ENCODE data around the gene TNFSF10.
A peak's percentile ranks its signal among the peaks of the same experiment; 100 is the strongest.
"Not testable (repeated sequence)": the region's sequence is repeated elsewhere in the genome, so short reads cannot be mapped to it uniquely, and the experiment has no call there.

TNFSF10 gene

DNA sequence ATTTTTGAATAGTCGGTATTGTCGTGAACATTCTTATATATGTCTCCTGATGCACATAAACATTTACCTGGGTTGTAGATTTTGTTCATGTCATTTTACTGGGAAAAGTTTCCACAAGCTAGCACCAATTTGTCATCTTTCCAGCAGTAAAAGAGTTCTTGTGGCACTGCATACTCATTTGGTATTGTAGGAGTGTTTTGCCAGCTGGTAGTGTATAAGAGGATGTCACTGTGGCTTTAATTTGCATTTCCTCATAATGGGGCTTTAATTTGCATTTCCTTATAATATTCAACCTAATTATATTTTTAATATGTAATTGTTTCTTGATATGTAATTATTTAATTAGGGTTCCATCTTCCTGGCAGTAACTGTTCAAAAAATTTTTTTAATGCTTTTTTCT, 21.2 kb upstream of the TNFSF10 start:
- DNase-seq (ENCODE audit: low read depth in 2 of 3, low spot score in 1 of 3): no peak

DNA sequence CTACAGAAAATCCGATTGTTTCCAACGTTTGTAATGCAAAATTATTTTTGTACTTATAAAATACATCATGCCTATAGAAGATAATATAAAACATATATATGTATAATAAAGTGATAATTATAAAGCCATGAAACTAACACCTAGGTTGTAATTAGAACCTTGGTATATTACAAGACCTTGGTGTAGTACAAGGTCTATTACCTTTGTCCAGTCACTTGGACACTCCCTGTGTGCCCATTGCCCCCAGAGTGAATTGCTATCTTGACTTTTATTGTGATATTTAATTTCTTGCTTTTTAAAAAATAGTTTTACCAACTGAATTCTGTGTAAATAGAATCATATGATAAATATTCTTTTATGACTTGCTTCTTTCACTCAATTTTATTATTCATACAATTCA, 20.7 kb upstream of the TNFSF10 start:
- no peak for DNase-seq (ENCODE audit: low read depth in 2 of 3, low spot score in 1 of 3)

DNA sequence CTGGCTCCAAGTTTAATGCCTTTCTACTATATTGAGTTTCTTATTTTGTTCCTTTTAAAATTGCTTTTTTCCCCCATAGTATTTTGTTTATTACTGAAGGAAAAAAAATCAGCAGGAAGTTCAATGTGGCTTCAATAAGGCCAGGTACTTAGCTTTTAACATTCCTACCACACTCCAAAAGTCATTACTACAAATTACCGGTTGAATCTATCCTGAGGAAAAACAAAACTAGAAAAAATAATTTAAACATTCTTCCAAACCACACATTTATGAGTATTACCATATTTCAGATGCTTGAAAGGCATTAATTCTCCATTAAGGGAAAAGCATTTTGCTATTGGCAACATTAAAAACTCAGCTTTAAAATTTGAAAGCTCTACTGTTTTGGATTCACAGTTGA, 20.2 kb upstream of the TNFSF10 start:
- no peak for DNase-seq (ENCODE audit: low read depth in 2 of 3, low spot score in 1 of 3)

DNA sequence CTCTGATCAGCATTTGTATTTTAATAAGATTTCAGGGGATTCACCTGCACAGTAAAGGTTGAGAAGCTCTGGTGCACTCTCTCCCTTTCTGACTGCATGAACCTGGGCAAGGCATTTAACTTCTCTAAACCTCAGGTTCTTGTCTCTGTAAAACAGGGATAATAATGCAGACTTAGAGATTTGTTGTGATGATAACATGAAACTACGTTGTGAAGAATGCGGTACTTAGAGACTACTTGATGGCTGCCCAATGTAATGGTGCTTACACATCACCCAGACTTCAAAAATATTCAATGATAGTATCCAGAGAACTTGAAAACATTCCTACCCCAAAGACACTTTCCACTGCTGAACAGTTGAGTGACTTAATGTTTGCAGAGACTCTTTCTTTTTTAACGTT, 19.8 kb upstream of the TNFSF10 start:
- DNase-seq (ENCODE audit: low read depth in 2 of 3, low spot score in 1 of 3): no peak

DNA sequence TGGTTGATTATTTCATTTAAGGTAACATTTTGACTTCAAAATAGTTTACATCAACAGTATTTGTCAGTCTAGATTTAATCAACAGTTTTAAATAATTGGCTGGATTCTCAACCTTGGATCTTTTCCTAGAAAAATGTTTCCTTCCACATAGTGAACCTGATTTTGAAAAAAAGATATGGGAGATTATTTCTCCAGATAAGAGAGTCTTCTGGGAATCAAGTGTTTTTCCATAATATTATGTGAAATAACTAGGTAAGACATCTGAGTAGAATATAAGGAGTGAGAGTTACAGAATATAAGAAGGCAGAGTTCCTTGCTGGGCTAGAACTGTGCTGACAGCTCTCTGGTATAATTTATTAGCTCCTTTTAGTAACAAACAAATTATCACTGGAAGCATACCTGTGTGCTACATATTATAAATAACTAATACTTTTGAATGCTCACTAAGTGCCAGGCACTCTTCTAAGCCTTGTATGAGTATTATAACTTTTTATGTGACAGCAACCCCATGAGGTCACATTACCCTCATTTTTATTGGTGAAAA, 18.8 kb upstream of the TNFSF10 start:
- DNase-seq (ENCODE audit: low read depth in 2 of 3, low spot score in 1 of 3): no peak

DNA sequence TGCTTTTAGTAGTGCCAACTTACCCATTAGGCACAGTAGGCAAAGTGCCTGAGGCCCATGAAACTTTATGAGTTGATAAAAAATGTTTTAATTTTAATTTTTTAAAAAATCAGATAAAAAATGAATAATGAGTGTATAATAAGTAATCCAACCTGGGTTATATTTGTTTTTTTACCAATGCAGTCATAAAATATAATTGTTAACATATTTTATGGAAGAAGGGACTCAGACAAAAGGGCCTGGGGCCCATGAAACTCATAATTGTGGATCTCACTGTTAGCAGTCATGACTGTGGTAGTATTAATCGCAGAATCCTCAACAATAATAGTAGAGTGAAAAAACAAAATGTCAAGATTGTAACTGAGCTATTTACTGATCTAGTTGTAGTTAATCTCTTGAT, 16.8 kb upstream of the TNFSF10 start:
- no peak for DNase-seq (ENCODE audit: low read depth in 2 of 3, low spot score in 1 of 3)

DNA sequence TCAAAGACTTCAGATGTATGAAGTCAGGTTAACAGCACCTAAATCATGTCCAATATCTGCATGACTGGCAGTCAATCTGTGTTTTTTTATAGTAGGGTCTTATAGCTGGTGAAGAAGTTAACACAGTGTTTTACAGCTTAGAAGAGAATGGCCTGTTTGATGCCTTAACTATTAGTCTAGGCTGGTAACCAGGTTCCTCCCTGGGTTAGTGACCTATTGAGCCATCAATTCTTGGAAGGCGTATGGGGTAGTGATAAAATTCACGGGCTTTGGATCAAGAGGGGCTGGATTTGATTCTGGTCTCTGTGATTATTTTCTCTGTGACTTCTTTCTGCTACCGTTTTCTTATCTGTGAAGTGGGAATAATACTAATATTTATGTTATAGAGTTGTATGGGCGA, 16.0 kb upstream of the TNFSF10 start:
- DNase-seq (ENCODE audit: low read depth in 2 of 3, low spot score in 1 of 3): no peak

DNA sequence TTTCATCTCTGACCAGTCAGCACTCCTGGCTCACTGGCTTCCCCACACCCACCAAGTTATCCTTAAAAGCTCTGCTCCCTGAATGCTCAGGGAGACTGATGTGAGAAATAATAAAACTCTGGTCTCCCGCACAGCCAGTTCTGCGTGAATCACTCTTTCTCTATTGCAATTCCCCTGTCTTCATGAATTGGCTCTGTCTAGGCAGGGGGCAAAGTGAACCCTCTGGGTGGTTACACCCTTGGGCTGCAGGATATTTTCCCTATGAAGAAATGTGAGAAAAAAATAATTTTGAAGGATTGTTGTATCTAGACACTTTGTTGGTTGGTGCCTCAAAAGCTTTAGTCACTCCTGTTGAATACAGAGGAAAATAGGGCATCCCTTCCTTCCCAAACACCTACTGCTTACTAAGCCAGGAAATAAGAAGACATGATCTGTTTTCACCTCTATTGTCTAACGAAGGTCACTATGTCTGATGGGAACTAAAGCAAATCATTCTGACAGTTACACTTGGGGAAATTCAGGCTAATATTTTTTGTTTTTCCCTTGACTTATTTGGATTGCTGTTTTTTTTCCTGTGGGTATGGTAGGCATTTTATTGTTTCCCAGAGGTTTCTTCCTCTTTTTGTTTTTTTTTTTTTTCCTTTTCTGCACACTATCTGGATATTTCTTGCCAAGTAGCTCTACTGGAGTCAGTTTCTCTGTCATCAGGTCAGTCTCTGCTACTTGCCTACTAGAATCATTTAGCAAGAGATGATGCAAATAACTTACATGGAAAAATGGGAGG, 15.3 kb upstream of the TNFSF10 start:
- DNase-seq (ENCODE audit: low read depth in 2 of 3, low spot score in 1 of 3): no peak

DNA sequence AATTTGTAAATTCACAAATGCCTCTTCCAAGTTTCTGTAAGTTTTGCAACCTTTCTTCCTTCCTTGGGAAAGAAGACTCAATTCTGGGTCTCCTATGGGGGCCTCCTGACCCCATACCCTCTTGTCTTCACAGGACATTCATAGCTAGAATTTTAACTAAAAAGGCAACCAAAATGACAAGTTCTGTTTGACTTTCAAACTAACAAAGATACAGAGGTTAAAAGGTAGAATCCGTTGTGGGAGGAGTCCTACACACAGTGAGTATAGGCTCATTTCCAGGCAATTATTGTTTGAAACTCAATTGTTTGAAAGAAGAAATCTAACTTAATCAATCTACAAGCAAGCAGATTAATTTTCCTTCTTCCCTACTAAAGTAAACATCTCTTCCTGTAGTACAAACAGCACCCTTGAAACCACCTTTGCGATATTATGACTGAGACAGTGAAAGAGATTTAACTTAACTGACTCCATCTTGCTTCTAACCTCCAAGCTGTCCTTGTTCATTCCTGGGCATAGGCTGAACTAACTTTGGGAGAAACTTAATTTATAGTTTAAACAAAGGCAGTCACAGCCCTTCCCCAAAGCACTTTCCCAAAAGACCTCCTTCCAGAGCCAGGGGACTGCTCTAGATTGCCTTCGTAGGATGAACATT, 14.4 kb upstream of the TNFSF10 start:
- no peak for DNase-seq (ENCODE audit: low read depth in 2 of 3, low spot score in 1 of 3)

DNA sequence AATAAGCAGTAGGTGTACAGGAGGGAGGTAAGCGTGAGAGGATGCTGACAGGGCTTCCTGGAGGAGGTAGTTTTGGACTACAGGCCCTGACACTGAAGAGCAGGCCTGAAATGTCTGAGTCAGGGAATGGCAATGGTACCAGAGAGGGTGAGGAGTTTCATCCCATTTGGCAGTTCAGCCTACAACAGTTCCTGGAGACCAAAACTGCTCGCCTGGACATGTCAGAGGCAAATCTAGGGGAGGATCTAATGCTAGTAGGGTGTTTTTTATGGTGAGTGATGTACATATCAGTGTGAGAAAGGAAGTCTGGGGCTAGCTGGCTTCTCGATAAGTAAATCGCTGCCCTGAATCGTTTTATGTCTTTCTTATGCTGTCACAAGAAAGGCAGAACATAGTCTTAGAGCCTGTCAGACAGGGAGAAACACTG, 13.8 kb upstream of the TNFSF10 start:
- no peak for DNase-seq (ENCODE audit: low read depth in 2 of 3, low spot score in 1 of 3)

DNA sequence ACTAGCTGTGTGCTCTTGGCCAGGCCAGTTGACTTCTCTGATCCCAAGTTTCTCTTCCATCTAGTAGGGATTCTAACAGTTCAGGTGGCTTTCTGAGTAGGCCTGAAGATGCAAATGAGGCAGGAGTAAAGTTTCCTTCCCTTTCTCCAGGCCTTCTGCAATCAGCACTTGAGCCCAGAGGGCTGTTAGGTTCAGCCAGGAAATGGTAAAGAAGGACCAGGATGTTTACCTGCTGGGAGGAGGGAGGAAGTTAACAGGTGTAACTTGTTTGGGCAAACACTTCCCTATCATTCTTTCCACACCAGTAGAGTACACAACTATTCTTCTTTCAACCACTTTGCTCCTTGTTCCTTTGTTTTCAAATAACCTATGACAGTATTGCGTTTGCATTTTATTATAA, 13.3 kb upstream of the TNFSF10 start:
- no peak for DNase-seq (ENCODE audit: low read depth in 2 of 3, low spot score in 1 of 3)

DNA sequence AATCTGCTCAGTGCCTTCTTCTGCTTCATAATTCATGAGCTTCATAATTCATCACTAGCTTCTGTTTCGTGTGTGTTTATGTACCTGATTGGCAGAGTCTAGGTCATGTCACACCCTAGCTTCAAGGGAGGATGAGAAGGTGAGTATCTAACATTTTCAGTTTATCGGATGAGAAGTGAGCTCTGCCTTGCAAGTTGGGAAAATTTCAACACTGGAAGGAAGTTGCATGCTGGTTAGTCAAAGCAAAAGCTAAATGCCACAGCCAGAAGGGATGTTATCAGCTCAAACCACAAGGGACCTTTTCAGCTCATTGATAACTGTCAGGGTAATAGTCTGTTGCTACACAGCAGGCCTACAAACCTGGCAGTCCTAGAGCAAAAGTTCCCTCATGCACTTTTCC, 7.3 kb upstream of the TNFSF10 start:
- no peak for DNase-seq (ENCODE audit: low read depth in 2 of 3, low spot score in 1 of 3)

DNA sequence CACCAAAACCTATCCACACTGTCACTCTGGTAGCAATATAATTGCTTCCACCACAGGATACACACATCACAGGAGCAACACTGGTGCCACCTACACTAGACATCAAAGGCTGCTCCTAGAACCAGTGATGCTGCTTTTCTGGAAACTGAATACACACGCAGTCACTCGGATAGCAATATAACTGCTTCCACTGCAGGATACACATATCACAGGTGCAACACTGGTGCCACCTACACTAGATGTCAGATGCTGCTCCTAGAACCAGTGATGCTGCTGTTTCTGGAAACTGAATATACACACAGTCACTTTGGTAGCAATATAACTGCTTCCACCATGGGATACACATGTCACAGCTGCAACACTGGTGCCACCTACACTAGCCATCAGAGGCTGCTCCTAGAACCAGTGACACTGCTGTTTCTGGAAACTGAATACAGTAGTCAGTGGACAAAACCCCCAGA, 6.9 kb upstream of the TNFSF10 start:
- DNase-seq (ENCODE audit: low read depth in 2 of 3, low spot score in 1 of 3): no peak

DNA sequence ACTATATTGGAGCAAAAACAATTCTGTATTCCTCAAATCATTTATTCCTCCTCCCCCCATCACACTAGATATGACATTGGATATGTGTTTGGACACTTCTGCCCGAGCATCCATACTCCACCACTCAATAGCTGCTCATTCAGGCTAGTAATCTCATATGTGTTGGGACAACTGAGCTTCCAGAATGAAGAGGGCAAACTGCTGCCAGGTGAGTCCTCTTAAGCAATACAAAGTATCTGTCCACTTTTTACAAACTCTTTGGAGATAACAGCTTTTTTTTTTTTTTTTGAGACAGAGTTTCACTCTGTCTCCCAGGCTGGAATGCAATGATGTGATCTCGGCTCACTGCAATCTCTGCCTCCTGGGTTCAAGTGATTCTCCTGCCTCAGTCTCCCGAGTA, 5.4 kb upstream of the TNFSF10 start:
- DNase-seq (ENCODE audit: low read depth in 2 of 3, low spot score in 1 of 3): no peak

DNA sequence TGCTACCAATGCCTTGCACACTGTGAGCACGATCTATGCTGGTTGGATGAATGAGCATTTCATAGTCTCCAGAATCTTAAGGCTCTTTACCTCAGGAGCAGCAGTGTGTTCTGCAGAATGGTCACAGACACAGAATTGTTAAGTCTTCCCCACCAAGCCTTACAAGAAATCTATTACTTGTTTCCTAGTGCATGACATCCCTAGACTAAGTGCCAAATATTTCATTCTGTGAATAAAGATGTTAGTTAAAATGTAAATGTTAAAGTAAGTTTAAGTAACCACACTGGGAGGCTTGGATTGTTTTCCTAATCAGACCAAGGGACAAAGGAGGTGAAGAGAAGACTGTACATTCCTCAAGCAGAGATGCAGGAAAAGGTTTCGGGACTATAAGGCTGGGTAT, 4.1 kb upstream of the TNFSF10 start:
- DNase-seq (ENCODE audit: low read depth in 2 of 3, low spot score in 1 of 3): no peak

DNA sequence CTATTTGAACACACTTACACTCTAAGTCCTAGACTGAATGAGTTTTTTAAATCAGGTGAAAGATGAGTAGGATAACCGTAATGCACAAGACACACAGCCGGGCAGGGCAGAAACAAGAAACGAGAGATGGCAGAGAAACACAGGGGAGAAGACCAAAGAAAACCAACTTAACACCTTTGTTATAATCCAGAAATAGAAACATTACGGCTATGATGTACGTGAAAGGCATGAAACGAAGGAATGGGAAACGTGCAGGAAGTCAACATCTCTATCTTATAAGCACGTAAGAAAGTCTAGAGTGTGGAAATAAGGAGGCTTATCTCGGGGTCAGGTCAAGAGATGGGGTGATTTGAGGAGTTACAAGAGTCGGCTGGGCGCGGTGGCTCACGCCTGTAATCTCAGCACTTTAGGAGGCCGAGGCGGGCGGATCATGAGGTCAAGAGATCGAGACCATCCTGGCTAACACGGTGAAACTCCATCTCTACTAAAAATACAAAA, 1.9 kb upstream of the TNFSF10 start:
- DNase-seq (ENCODE audit: low read depth in 2 of 3, low spot score in 1 of 3): no peak

DNA sequence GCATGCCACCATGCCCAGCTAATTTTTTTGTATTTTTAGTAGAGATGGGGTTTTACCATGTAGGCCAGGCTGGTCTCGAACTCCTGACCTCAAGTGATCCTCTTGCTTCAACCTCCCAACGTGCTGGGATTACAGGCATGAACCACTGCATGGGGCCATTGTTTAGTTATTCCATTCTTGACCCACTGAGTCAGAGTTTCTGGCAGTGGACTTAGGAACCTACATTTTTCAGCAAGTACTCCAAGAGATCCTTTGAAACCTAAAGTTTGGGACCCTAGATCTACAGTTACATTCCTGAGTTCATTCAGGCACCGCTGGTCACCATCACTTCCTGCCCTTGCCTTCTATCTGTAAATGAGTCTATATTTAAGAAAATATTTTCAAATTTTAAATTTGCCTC, 1.4 kb upstream of the TNFSF10 start:
- no peak for DNase-seq (ENCODE audit: low read depth in 2 of 3, low spot score in 1 of 3)

DNA sequence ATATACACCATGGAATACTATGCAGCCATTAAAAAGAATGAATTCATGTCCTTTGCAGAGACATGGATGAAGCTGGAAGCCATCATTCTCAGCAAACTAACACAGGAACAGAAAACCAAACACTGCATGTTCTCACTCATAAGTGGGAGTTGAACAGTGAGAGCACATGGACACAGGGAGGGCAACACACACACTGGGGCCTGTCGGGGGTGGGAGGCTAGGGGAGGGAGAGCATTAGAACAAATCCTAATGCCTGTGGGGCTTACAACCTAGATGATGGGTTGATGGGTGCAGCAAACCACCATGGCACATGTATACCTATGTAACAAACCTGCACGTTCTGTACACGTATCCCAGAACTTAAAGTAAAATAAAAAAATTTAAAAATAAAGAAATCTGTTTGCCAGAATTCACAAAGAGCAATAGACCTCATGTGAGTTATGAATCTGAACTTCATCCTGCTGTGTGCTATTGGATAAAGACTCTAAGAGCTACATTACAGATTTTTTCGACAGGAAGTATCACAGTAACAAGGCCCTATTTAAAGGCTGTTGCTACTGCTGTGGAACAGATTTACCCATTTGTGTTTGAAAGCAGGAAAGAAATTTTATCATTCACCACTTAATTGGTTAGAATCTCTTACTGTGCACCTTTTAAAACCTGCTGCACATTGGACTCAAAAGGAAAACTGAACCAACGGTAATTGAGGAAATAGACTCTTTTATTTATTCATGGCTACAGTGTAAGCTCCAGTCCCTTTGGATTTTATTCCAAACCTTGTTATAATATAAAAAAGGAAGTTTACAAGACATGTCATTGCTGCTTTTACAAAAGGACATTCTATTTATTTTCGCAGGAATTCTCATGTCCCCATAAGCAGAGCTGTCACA, 1.1 kb downstream of the TNFSF10 start:
- not testable (repeated sequence) for DNase-seq (ENCODE audit: low read depth in 2 of 3, low spot score in 1 of 3)

DNA sequence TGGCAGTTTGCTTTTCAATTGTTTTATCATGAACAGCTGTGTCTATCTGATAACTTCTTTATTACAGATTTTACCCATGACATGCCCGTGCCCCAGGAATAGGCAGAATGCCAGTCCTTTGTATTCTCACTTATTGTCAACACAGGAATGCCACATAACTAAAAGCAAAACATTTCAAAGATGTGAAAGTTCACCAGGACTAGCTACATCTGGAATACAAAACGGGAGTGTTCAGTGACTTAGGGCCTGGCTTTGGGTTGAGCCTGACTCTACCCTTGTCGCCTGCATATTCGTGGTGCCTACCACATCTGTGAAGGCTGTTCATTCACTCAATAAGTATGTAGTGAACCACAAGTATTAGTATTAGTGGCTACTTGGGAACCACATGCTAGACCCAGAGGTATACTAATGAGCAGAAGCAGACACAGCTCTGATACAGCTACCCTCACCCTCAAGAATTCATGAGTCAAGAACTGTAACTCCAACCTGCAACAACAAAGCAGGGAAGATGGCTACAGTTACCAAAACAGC, 2.9 kb downstream of the TNFSF10 start:
- DNase-seq (ENCODE audit: low read depth in 2 of 3, low spot score in 1 of 3): peak in 1 of 3 donors; percentile 27

DNA sequence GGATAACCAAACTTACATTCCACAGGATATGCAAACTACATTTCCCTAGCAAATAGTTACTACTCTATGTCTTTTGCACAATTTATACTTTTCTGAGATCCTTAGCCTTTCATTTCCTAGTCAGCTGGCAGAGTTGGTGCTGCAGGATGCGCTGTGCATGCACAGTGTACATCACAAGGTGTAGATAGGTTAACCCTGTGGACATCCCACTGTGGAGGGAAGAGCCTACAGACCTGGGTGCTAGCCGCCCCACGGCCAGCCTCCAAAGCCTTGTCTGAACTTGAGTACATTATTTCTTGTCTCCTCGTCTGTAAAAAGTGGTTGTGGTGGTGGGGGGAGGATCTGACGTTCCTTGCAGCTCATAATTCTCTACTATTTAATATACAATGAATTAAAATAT, 3.5 kb downstream of the TNFSF10 start:
- DNase-seq (ENCODE audit: low read depth in 2 of 3, low spot score in 1 of 3): no peak
